Posterior cingulate gyrus (tissue), 11 donors: ENCODE results near the gene MAMDC2.

Experiments
- DNase-seq, 10 donors: peaks; one replicate each; pipeline versions ENCODE4 v3.0.0 to v3.0.0-alpha.2; 2020 to 2021; ENCODE audit warnings: mixed read lengths in 3 of 10
- intact Hi-C: fragments of 100-400 bp; cut with DNase I; formaldehyde crosslinking; loops from one replicate; pipeline ENCODE4 v1.15.1; 2023

The MAMDC2 gene

GRCh38 chr9:70255486-70255885 is 211.8 kb downstream of the MAMDC2 start:
- intact Hi-C loops: loop anchor here (10.0 kb wide), 2 partner anchors 139 to 501 kb away; no protein-coding TSS in a partner anchor
- DNase-seq: no peak

GRCh38 chr9:70256123-70256551 is 212.5 kb downstream of the MAMDC2 start:
- no peak for DNase-seq
- intact Hi-C loops: loop anchor here (10.0 kb wide), 2 partner anchors 139 to 501 kb away; no protein-coding TSS in a partner anchor

- intact Hi-C loops: loop anchor here (10.0 kb wide), 2 partner anchors 137 to 503 kb away; no protein-coding TSS in a partner anchor
- no peak for DNase-seq
Measured at GRCh38 chr9:70257502-70257901, 213.9 kb downstream of the MAMDC2 start.

- intact Hi-C loops: loop anchor here (10.0 kb wide), 2 partner anchors 137 to 503 kb away; no protein-coding TSS in a partner anchor
- DNase-seq: peak in 3 of 10 donors; percentile 18 to 74 (median 35)
Measured at GRCh38 chr9:70257991-70258691, 214.5 kb downstream of the MAMDC2 start.

GRCh38 chr9:70258692-70259511 is 215.3 kb downstream of the MAMDC2 start, which contains the start of gene SMC5:
TSS of gene SMC5 (plus strand) at chr9:70258978. CDS start at chr9:70259079, 101 bp downstream.
- DNase-seq: peak; percentile 83 to 98 (median 88)

DNA sequence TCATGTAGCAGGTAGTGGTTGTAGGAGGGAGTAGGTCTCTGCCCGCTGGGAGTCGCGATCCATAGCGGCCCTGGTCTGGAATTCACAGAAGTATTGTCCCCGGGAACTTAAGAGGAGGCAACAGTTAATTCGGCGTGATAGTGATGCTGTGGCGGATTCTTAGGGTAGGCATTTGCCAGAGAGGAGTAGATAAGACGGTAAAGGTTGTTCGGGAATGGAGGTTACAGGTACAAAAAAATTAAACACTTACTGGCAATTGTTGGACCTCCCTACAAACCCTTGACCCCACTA is 215.8 kb downstream of the MAMDC2 start:
- intact Hi-C loops: loop anchor here (10.0 kb wide), 2 partner anchors 135 to 505 kb away; no protein-coding TSS in a partner anchor
- DNase-seq: no peak

More at GRCh38 chr9:70258692-70259511, 215.3 kb downstream of the MAMDC2 start, which contains the start of gene SMC5:
- intact Hi-C loops: loop anchor here (10.0 kb wide), 2 partner anchors 136 to 504 kb away; no protein-coding TSS in a partner anchor

GRCh38 chr9:70260007-70260443 is 216.4 kb downstream of the MAMDC2 start:
- peak in 2 of 10 donors; percentile 65 to 72 for DNase-seq
- intact Hi-C loops: no loop called here

DNA sequence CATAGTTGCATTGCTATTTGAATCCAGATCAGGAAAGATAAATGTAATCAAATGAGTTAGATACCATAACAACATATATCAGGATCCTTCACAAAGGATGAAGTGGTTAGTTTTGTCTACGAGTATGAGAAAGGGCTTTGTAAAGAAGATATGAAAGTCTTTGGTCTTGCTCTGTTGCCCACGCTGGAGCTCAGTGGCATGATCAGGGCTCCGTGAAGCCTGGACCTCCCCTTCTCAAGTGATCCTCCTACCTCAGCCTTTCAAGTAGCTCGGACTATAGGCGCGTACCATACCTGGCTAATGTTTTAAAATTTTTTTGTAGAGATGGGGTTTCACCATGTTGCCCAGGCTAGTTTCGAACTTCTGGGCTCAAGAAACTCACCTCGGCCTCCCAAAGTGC is 217.0 kb downstream of the MAMDC2 start:
- DNase-seq: no peak
- intact Hi-C loops: no loop called here

DNA sequence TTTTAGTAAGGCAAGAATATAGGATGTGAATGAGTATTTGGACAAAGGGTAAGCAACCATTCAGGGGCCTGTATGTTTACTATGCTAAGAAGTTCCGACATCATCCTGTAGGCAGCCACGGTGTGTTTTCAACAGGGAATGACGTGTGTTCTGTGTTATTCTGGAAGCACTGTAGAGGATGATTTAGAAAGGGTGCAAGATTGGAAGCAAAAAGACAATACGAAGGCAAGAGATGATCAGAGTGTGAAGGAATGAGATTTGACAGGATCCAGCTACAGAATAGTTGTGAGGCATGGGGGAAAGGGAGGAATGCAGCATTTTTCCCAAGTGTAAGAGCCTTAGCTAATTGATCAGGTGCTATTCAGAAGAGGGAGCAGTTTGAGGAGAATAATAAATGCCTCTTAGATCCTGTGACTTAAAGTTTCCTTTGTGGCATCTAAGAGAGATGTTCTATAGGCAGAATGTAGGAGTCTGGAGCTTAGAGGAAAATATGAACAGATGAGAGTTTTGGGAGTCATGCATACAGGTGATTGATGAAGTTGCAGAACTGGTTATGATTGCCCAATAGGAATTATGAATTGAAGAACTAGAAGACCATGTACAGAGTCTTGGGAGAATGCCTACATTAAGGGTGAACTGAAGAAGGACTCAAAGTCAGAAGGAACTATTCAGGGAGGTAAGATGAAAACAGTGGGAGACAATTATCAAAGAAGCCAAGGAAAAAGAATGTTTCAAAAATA is 217.7 kb downstream of the MAMDC2 start:
- intact Hi-C loops: no loop called here
- no peak for DNase-seq

- intact Hi-C loops: no loop called here
Measured at GRCh38 chr9:70262366-70262765, 218.7 kb downstream of the MAMDC2 start.

GRCh38 chr9:70262948-70263347 is 219.3 kb downstream of the MAMDC2 start:
- intact Hi-C loops: no loop called here
- DNase-seq: no peak

More at GRCh38 chr9:70262366-70262765, 218.7 kb downstream of the MAMDC2 start:
- DNase-seq: no peak

GRCh38 chr9:70263421-70263820 is 219.8 kb downstream of the MAMDC2 start:
- no peak for DNase-seq
- intact Hi-C loops: no loop called here
